Fibroblast of lung (primary cell): Measurements from ENCODE around the gene NR2F2. TPM values are rescaled to one million over a fixed set of nuclear protein-coding genes. Genes with fewer than 3 reads are reported as not detected.

Experiments
- DNase-seq, 2 donors: peaks; one replicate each; pipeline versions ENCODE4 v3.0.0 to v3.0.0-alpha.2; 2010; ENCODE audit warnings: low read depth in 2 of 2
- H2AFZ ChIP-seq: 2 replicates; pipeline ENCODE4 v1.5.1; 2012; ENCODE audit warnings: low read length, control low read depth, inconsistent platforms
- H3K27ac ChIP-seq: 2 replicates; pipeline ENCODE4 v1.5.1; 2011; ENCODE audit warnings: low read length, control low read depth; ENCODE audit not compliant: insufficient read depth
- H3K27me3 ChIP-seq: 2 replicates; pipeline ENCODE4 v1.5.1; 2011; ENCODE audit warnings: mild to moderate bottlenecking, low read length; ENCODE audit not compliant: control insufficient read depth, insufficient read depth
- H3K36me3 ChIP-seq: 2 replicates; pipeline ENCODE4 v1.5.1; 2011; ENCODE audit warnings: low read length; ENCODE audit not compliant: control insufficient read depth, insufficient read depth
- H3K4me1 ChIP-seq: 2 replicates; pipeline ENCODE4 v1.5.1; 2011; ENCODE audit warnings: low read length; ENCODE audit not compliant: control insufficient read depth, insufficient read depth; ENCODE audit errors: extremely low read depth
- H3K4me2 ChIP-seq: 2 replicates; pipeline ENCODE4 v1.5.1; 2011; ENCODE audit warnings: low read length, control low read depth; ENCODE audit not compliant: insufficient read depth; ENCODE audit errors: extremely low read depth
- H3K4me3 ChIP-seq, 4 experiments: fragments of 200-600 bp in 1 of 4; sonication (generic) in 1 of 4; replicated peaks in 1 of 4; 2 replicates each; pipeline ENCODE4 v1.5.1; 2011 to 2016; ENCODE audit warnings: low read length in 4 of 4, low read depth in 3 of 4, mild to moderate bottlenecking in 3 of 4, control low read depth in 2 of 4, inconsistent platforms in 1 of 4, mixed read lengths in 1 of 4; ENCODE audit not compliant: insufficient read depth in 1 of 4; ENCODE audit errors: control extremely low read depth in 1 of 4
- H3K79me2 ChIP-seq: 2 replicates; pipeline ENCODE4 v1.5.1; 2012; ENCODE audit warnings: mild to moderate bottlenecking, low read length, inconsistent platforms; ENCODE audit not compliant: control insufficient read depth, insufficient read depth
- H3K9ac ChIP-seq: 2 replicates; pipeline ENCODE4 v1.5.1; 2011; ENCODE audit warnings: mild to moderate bottlenecking, low read length, control low read depth; ENCODE audit not compliant: insufficient read depth
- H3K9me3 ChIP-seq: 2 replicates; pipeline ENCODE4 v1.5.1; 2012; ENCODE audit warnings: low read depth, low read length; ENCODE audit not compliant: control insufficient read depth, insufficient read depth
- H4K20me1 ChIP-seq: 2 replicates; pipeline ENCODE4 v1.5.1; 2011; ENCODE audit warnings: low read length; ENCODE audit not compliant: control insufficient read depth, insufficient read depth; ENCODE audit errors: extremely low read depth
- EZH2 ChIP-seq: IDR thresholded peaks from 2 replicates; pipeline ENCODE4 v1.5.1; 2012; ENCODE audit warnings: low read length, control low read depth, mild to moderate bottlenecking; ENCODE audit errors: missing control alignments
- polyA plus RNA-seq, 2 donors: library from polyadenylated mRNA; depleted of rRNA in 1 of 2; stranded (reverse) in 1 of 2; unstranded in 1 of 2; fragments of >200 nt; gene quantifications; 2 replicates each; pipeline ENCODE4 v1.2.1, GENCODE V29; 2011 to 2012; ENCODE audit warnings: missing spikeins in 1 of 2
- total RNA-seq: library from RNA; depleted of rRNA; stranded (reverse); fragments of >200 nt; gene quantifications from 2 replicates; pipeline ENCODE4 v1.2.1, GENCODE V29; 2014
- TF ChIP-seq, protein P1 (sequence below), 2 donors: IDR thresholded peaks in 1 of 2; conservative IDR thresholded peaks in 1 of 2; 1 replicate in 1 of 2; 2 replicates in 1 of 2; pipeline ENCODE4 v1.5.1; 2011 to 2012; ENCODE audit warnings: low read length in 2 of 2, control low read depth in 1 of 2, inconsistent platforms in 1 of 2, low read depth in 1 of 2, mild to moderate bottlenecking in 1 of 2

Gene NR2F2
- total and polyA plus RNA-seq, 2 donors (not counting 1 experiment from before 2014, with no cell fraction given) = 15.7 to 130 TPM

DNA sequence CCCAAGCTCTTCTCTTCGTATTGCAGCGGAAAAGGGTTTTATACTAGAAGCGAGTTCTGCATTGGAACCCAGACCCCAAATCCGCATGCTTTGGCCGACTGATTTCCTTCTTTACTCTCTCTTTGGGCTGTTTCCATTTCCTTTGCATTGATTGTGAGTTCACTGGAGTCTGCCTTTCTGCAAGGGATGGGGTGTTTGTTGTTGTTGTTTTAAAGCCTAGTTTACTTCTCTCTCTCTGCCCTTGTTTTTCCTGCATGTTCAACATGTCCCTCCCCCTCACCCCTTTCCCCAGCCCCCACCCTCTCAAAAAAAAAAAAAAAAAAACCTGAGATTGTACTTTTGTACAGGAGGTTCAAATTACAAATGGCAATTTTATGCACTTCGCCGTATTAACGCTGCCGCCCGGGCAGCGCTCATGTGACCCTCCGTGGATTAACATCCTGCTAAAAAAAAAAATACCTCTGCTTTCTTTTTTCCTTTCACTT is 2.2 kb downstream of the NR2F2 start:
- peak overlapping the region; percentile 95 for H3K27ac ChIP-seq
- DNase-seq = peak; percentile 44 to 50
- H3K27me3 ChIP-seq = no peaks in the 10 kb centered on the region
- peaks cover 3% of the 10 kb centered on the region for H3K4me1 ChIP-seq
- no peak overlapping the region for H2AFZ ChIP-seq
- peak overlapping the region; percentile 96 to 100 (median 100) for H3K4me3 ChIP-seq
- H3K79me2 ChIP-seq = peaks cover 93% of the 10 kb centered on the region
- no peaks in the 10 kb centered on the region for H3K9me3 ChIP-seq
- TF ChIP-seq, protein P1, sequence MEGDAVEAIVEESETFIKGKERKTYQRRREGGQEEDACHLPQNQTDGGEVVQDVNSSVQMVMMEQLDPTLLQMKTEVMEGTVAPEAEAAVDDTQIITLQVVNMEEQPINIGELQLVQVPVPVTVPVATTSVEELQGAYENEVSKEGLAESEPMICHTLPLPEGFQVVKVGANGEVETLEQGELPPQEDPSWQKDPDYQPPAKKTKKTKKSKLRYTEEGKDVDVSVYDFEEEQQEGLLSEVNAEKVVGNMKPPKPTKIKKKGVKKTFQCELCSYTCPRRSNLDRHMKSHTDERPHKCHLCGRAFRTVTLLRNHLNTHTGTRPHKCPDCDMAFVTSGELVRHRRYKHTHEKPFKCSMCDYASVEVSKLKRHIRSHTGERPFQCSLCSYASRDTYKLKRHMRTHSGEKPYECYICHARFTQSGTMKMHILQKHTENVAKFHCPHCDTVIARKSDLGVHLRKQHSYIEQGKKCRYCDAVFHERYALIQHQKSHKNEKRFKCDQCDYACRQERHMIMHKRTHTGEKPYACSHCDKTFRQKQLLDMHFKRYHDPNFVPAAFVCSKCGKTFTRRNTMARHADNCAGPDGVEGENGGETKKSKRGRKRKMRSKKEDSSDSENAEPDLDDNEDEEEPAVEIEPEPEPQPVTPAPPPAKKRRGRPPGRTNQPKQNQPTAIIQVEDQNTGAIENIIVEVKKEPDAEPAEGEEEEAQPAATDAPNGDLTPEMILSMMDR (conservative IDR thresholded peaks at IDR 0.05 in 1 of 2, IDR thresholded peaks at IDR 0.05 in 1 of 2; ENCODE audit: low read depth in 1 of 2, low read length in 2 of 2) = no peak
- no peak for TF ChIP-seq EZH2
- peak overlapping the region; percentile 18 for H3K4me2 ChIP-seq
- peaks cover 28% of the 10 kb centered on the region for H3K36me3 ChIP-seq
- peak overlapping the region; percentile 94 for H3K9ac ChIP-seq
- peaks cover 4% of the 10 kb centered on the region for H4K20me1 ChIP-seq

DNA sequence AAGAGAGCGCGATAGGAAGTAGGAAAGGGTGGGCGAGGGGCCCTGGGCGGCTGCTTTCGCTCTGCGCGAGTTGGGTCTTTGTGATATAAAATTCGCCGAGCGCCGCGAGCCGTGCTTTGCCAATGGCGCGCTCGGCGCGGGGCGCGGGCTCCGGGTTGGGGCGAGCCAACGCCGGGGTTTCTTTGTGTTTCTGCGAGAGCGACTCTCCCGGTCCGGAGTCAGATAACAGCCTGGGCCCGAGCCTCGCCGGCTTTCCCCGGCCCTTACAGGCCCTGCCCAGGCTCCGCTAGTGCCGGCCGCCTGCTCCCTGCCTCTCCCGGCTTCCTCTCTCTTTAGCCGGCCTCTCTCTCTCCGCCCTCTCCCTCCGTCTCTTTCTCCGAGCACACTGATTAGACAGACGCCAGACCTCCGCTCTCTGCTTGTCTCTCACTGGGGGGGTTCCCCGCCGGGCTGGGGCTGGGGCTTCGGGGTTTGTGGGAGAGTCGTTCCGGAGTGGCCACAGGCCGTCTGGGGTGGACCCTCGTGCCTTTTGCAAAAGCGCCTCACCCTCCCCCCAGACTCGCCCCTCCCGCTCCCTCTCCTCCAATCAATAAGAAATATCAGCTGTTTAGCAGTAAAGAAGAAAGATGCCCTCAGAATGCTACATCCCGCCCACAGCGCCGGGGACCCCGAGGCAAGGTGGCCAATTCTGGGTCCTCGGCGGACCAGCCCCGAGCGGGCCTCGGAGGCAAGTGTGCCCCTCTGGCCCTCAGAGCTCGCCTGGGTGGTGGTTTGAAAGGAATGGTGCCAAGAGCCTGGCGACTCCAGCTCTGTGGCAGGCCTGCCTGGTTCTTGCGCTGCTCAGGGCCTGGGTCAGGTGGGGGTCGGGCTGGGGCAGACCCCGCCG is 2.9 kb downstream of the NR2F2 start:
- Histone ChIP-seq H3K79me2 (peaks cover 93% of the 10 kb centered on the region), H2AFZ (no peak overlapping the region), H3K4me1 (peaks cover 3% of the 10 kb centered on the region), H3K27me3 (no peaks in the 10 kb centered on the region), H3K9ac (peak overlapping the region; percentile 94), H3K36me3 (peaks cover 28% of the 10 kb centered on the region), H4K20me1 (peaks cover 4% of the 10 kb centered on the region), H3K4me2 (peak overlapping the region; percentile 88), H3K27ac (peak overlapping the region; percentile 95), H3K9me3 (no peaks in the 10 kb centered on the region), H3K4me3 (peak overlapping the region; percentile 96 to 100 (median 100))
- DNase-seq = peak; percentile 48 to 75
- no peak for TF ChIP-seq EZH2
- TF ChIP-seq, protein P1 (conservative IDR thresholded peaks at IDR 0.05 in 1 of 2, IDR thresholded peaks at IDR 0.05 in 1 of 2; ENCODE audit: low read depth in 1 of 2, low read length in 2 of 2) = no peak

DNA sequence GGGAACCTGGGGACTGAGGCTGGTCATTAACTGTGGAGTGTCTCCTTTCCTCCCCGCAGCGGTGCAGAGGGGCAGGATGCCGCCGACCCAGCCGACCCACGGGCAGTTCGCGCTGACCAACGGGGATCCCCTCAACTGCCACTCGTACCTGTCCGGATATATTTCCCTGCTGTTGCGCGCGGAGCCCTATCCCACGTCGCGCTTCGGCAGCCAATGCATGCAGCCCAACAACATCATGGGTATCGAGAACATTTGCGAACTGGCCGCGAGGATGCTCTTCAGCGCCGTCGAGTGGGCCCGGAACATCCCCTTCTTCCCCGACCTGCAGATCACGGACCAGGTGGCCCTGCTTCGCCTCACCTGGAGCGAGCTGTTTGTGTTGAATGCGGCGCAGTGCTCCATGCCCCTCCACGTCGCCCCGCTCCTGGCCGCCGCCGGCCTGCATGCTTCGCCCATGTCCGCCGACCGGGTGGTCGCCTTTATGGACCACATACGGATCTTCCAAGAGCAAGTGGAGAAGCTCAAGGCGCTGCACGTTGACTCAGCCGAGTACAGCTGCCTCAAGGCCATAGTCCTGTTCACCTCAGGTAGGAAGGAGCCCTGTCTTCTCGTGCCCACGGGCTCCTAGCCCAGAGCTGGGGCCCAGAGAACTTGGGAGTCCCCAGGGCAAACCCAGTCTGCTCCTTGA is 3.7 kb downstream of the NR2F2 start:
- Histone ChIP-seq H4K20me1 (peaks cover 4% of the 10 kb centered on the region), H3K27me3 (no peaks in the 10 kb centered on the region), H2AFZ (no peak overlapping the region), H3K9ac (peak overlapping the region; percentile 94), H3K4me1 (peaks cover under 1% of the 10 kb centered on the region), H3K27ac (peak overlapping the region; percentile 95), H3K79me2 (peaks cover 93% of the 10 kb centered on the region), H3K36me3 (peaks cover 28% of the 10 kb centered on the region), H3K4me3 (peak overlapping the region; percentile 96 to 100 (median 100)), H3K9me3 (no peaks in the 10 kb centered on the region), H3K4me2 (peak overlapping the region; percentile 88)
- peak in 1 of 2 donors; percentile 22 for DNase-seq
- TF ChIP-seq EZH2 = no peak
- TF ChIP-seq, protein P1 (conservative IDR thresholded peaks at IDR 0.05 in 1 of 2, IDR thresholded peaks at IDR 0.05 in 1 of 2; ENCODE audit: low read depth in 1 of 2, low read length in 2 of 2) = no peak
